Left ventricle myocardium inferior (tissue), 1 donor: ENCODE data around the gene INTS4. TPM values are rescaled to one million over a fixed set of nuclear protein-coding genes. Genes with fewer than 3 reads are reported as not detected.
"Not testable (repeated sequence)": the region's sequence is repeated elsewhere in the genome, so short reads cannot be mapped to it uniquely, and the experiment has no call there.

Experiments
- DNase-seq: peaks from one replicate; pipeline ENCODE4 v3.0.0-alpha.2; 2020
- H3K27ac ChIP-seq: fragments of 200-600 bp; replicated peaks from 2 replicates; pipeline ENCODE4 v1.8.0; 2021
- H3K27me3 ChIP-seq: fragments of 200-600 bp; 2 replicates; pipeline ENCODE4 v1.8.0; 2021; ENCODE audit warnings: low read depth
- H3K36me3 ChIP-seq: fragments of 200-600 bp; 2 replicates; pipeline ENCODE4 v1.8.0; 2021
- H3K4me1 ChIP-seq: fragments of 200-600 bp; 2 replicates; pipeline ENCODE4 v1.8.0; 2021
- H3K4me3 ChIP-seq: fragments of 200-600 bp; 2 replicates; pipeline ENCODE4 v1.8.0; 2021; ENCODE audit warnings: mild to moderate bottlenecking, moderate library complexity
- H3K9me3 ChIP-seq: fragments of 200-600 bp; replicated peaks from 2 replicates; pipeline ENCODE4 v1.8.0; 2021
- intact Hi-C: fragments of 100-400 bp; cut with micrococcal nuclease; formaldehyde crosslinking; loops from one replicate; pipeline ENCODE4 v1.11.0; 2022
- long read RNA-seq: library from polyadenylated mRNA; unstranded; transcript quantifications from one replicate; pipeline ENCODE4 v2.0.0, GENCODE V29; 2021
- total RNA-seq: library from RNA; stranded (reverse); fragmentation: NEBNext Ultra II Directional; extraction: Animal tissue kit (Norgen Biotek cat#: 25700); gene quantifications from one replicate; pipeline ENCODE4 v1.2.1, GENCODE V29; 2021
- TF ChIP-seq, protein P1 (sequence below): fragments of 200-600 bp; IDR thresholded peaks from 2 replicates; pipeline ENCODE4 v1.8.0; 2021; ENCODE audit warnings: antibody characterized with exemption, mild to moderate bottlenecking, borderline replicate concordance
- donor health status: DM: no; HTN: yes; CAD: no; lungs with severe emphysema.

The INTS4 gene, protein sequence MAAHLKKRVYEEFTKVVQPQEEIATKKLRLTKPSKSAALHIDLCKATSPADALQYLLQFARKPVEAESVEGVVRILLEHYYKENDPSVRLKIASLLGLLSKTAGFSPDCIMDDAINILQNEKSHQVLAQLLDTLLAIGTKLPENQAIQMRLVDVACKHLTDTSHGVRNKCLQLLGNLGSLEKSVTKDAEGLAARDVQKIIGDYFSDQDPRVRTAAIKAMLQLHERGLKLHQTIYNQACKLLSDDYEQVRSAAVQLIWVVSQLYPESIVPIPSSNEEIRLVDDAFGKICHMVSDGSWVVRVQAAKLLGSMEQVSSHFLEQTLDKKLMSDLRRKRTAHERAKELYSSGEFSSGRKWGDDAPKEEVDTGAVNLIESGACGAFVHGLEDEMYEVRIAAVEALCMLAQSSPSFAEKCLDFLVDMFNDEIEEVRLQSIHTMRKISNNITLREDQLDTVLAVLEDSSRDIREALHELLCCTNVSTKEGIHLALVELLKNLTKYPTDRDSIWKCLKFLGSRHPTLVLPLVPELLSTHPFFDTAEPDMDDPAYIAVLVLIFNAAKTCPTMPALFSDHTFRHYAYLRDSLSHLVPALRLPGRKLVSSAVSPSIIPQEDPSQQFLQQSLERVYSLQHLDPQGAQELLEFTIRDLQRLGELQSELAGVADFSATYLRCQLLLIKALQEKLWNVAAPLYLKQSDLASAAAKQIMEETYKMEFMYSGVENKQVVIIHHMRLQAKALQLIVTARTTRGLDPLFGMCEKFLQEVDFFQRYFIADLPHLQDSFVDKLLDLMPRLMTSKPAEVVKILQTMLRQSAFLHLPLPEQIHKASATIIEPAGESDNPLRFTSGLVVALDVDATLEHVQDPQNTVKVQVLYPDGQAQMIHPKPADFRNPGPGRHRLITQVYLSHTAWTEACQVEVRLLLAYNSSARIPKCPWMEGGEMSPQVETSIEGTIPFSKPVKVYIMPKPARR
- total RNA-seq = 15.4 TPM
- long read RNA-seq, transcript INTS4-209 (23 exons, 3,156 nt) = major isoform, 10 of 15 reads
- long read RNA-seq, partial matches to known transcripts = 4 of 15 reads
- long read RNA-seq, other reads (novel, unspliced or antisense) = 0 of 15 reads

GRCh38 chr11:77994434-77995362 is at the start of gene INTS4:
TSS of gene INTS4 (minus strand) at chr11:77994668. CDS start at chr11:77994643, 25 bp downstream.
- peaks cover 23% of the 10 kb centered on the region for H3K4me1 ChIP-seq
- no peaks in the 10 kb centered on the region for H3K27me3 ChIP-seq
- H3K9me3 ChIP-seq = no peaks in the 10 kb centered on the region
- peak within 1 kb of the TSS; percentile 90 for H3K27ac ChIP-seq
- H3K4me3 ChIP-seq = peak within 1 kb of the TSS; percentile 78
- intact Hi-C loops = no loop called here
- TF ChIP-seq, protein P1, sequence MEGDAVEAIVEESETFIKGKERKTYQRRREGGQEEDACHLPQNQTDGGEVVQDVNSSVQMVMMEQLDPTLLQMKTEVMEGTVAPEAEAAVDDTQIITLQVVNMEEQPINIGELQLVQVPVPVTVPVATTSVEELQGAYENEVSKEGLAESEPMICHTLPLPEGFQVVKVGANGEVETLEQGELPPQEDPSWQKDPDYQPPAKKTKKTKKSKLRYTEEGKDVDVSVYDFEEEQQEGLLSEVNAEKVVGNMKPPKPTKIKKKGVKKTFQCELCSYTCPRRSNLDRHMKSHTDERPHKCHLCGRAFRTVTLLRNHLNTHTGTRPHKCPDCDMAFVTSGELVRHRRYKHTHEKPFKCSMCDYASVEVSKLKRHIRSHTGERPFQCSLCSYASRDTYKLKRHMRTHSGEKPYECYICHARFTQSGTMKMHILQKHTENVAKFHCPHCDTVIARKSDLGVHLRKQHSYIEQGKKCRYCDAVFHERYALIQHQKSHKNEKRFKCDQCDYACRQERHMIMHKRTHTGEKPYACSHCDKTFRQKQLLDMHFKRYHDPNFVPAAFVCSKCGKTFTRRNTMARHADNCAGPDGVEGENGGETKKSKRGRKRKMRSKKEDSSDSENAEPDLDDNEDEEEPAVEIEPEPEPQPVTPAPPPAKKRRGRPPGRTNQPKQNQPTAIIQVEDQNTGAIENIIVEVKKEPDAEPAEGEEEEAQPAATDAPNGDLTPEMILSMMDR = no peak
- peaks cover 13% of the 10 kb centered on the region for H3K36me3 ChIP-seq
- peak; percentile 99 for DNase-seq

GRCh38 chr11:78041843-78042440 is 47.5 kb upstream of the INTS4 start:
- H3K27ac ChIP-seq = no peak overlapping the region
- intact Hi-C loops = no loop called here
- H3K4me1 ChIP-seq = peaks cover 26% of the 10 kb centered on the region
- no peaks in the 10 kb centered on the region for H3K36me3 ChIP-seq
- no peaks in the 10 kb centered on the region for H3K27me3 ChIP-seq
- no peak overlapping the region for H3K4me3 ChIP-seq
- TF ChIP-seq, protein P1 = no peak
- DNase-seq = no peak
- no peaks in the 10 kb centered on the region for H3K9me3 ChIP-seq

GRCh38 chr11:78041380-78041719 is 46.9 kb upstream of the INTS4 start:
- H3K27me3 ChIP-seq, DNase-seq, H3K36me3 ChIP-seq, intact Hi-C loops, H3K9me3 ChIP-seq, H3K27ac ChIP-seq, H3K4me3 ChIP-seq: not testable (repeated sequence)
- H3K4me1 ChIP-seq = peaks cover 24% of the 10 kb centered on the region

- Histone ChIP-seq H3K9me3 (no peaks in the 10 kb centered on the region), H3K27me3 (no peaks in the 10 kb centered on the region), H3K36me3 (no peaks in the 10 kb centered on the region), H3K4me1 (peaks cover 20% of the 10 kb centered on the region), H3K4me3 (no peak overlapping the region), H3K27ac (peak overlapping the region; percentile 71)
- intact Hi-C loops = no loop called here
- TF ChIP-seq, protein P1 = no peak
- no peak for DNase-seq
Observed at GRCh38 chr11:78040691-78041379, 46.4 kb upstream of the INTS4 start.
